Activated CD8-positive, alpha-beta memory T cell treated with anti-CD3 and anti-CD28 coated beads, Interleukin-2, amount 10 ng/mL, durations not matched to agents 7 days and 5 days (primary cell): ENCODE data around the gene PTRH1. TPM values are rescaled to one million over a fixed set of nuclear protein-coding genes. Genes with fewer than 3 reads are reported as not detected.

ENCODE experiments used
- ATAC-seq: fragments of 150-1000 bp; cut with Tn5 transposase; one replicate; pipeline ENCODE4 v1.10.0; 2021; ENCODE audit warnings: moderate library complexity
- CTCF ChIA-PET: fragments of 350-600 bp; sonication (Branson Sonifier 250); formaldehyde crosslinking; loops from one replicate; lab custom pipeline; 2021; ENCODE audit warnings: antibody characterized with exemption; lab: Charles Lee
- DNase-seq: peaks from one replicate; pipeline ENCODE4 v3.0.0-alpha.2; 2020
- H3K27ac Mint-ChIP-seq: one replicate; pipeline ENCODE4 v1.8.0; 2021; ENCODE audit warnings: mild to moderate bottlenecking, mixed read lengths
- H3K27me3 Mint-ChIP-seq: one replicate; pipeline ENCODE4 v1.8.0; 2021; ENCODE audit warnings: mixed read lengths
- H3K36me3 Mint-ChIP-seq: one replicate; pipeline ENCODE4 v1.8.0; 2021; ENCODE audit warnings: mild to moderate bottlenecking, mixed read lengths
- H3K4me1 Mint-ChIP-seq: one replicate; pipeline ENCODE4 v1.8.0; 2021; ENCODE audit warnings: mixed read lengths
- H3K4me3 Mint-ChIP-seq: one replicate; pipeline ENCODE4 v1.8.0; 2021; ENCODE audit warnings: mild to moderate bottlenecking, moderate library complexity, mixed read lengths
- H3K9me3 Mint-ChIP-seq: one replicate; pipeline ENCODE4 v1.8.0; 2022; ENCODE audit warnings: low read depth, mixed read lengths
- total RNA-seq, 2 experiments: library from RNA; stranded (reverse); gene quantifications; one replicate each; pipeline ENCODE4 v1.2.3, GENCODE V29; 2021

The PTRH1 gene
- total RNA-seq, 2 experiments from 2014 or later, result 12.5 to 14.4 TPM

DNA sequence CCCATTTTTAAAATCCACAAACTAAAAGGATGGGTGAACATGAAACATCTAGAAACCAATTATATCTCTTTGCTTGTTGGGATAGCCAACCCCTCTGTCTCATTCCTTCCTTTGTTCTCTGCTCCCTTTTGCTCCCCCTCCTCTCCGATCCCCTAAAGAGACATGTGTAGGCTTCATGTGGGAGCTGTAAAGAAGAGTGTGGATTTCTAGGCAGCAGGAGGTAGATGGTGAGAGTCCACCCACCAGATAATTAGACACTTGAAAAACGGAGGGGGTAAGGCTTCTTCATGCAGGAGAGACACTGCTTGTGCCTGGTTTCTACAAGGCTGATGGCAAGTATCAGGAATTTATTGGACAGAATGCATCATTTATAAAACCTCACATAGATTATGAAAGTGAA, 36.0 kb downstream of the PTRH1 start:
- Mint-ChIP-seq H3K9me3 (no peaks in the 10 kb centered on the region), H3K27me3 (no peaks in the 10 kb centered on the region), H3K36me3 (no peaks in the 10 kb centered on the region), H3K27ac (no peak overlapping the region), H3K4me1 (no peaks in the 10 kb centered on the region), H3K4me3 (no peak overlapping the region)
- ATAC-seq (no peak), DNase-seq (no peak)
- CTCF ChIA-PET, result interaction anchor here (1.6 kb wide), 1 partner anchor 26 kb away, joined by 3 read pairs; no protein-coding TSS in a partner anchor

DNA sequence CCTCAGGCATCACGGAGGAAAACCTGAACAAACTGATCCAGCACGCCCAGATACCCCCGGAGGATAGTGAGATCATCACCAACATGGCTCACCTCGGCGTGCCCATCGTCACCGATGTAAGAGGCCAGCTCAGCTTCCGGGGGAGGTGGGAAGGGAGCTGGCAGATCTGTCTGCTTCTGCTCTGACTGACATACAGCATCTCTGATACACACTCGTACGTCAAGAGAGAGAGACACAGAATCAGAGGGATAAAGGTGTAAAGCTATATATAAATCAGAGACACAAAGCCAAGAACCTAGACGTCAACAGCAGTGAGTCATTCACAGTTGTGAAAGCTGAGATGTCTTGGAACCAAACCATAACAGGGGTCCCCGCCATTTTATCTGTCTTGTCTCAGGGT, 38.8 kb downstream of the PTRH1 start:
- no peak for DNase-seq
- no peak overlapping the region for H3K27ac Mint-ChIP-seq
- no peaks in the 10 kb centered on the region for H3K4me1 Mint-ChIP-seq
- H3K9me3 Mint-ChIP-seq, result no peaks in the 10 kb centered on the region
- H3K27me3 Mint-ChIP-seq, result no peaks in the 10 kb centered on the region
- CTCF ChIA-PET, result interaction anchor here (0.8 to 1.5 kb wide), 2 partner anchors 151 to 245 kb away, joined by 3 read pairs; no protein-coding TSS in a partner anchor
- no peaks in the 10 kb centered on the region for H3K36me3 Mint-ChIP-seq
- no peak overlapping the region for H3K4me3 Mint-ChIP-seq
- no peak for ATAC-seq

DNA sequence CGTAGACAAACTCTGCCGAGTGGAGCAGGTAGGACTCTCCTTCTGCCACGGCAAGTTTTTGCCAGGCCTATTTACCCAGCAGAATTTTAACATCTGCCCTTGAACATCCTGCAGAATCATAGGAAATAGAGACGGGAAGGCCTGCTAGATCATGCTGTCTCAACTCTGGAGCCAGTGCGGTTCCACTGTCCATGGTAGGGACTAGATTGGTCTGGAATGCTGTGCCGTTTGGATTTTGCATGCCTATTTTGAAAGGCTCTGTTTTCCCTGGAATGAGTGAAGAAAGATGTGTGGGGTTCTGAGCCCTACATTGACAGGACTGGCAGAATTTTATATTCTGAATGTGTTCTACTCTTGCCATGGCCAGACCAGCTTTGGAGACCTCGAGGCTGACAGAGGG, 42.2 kb downstream of the PTRH1 start:
- H3K9me3 Mint-ChIP-seq, result no peaks in the 10 kb centered on the region
- no peak overlapping the region for H3K27ac Mint-ChIP-seq
- no peak overlapping the region for H3K4me3 Mint-ChIP-seq
- CTCF ChIA-PET, result no interaction called here
- no peaks in the 10 kb centered on the region for H3K36me3 Mint-ChIP-seq
- no peaks in the 10 kb centered on the region for H3K4me1 Mint-ChIP-seq
- ATAC-seq (no peak), DNase-seq (no peak)
- no peaks in the 10 kb centered on the region for H3K27me3 Mint-ChIP-seq

DNA sequence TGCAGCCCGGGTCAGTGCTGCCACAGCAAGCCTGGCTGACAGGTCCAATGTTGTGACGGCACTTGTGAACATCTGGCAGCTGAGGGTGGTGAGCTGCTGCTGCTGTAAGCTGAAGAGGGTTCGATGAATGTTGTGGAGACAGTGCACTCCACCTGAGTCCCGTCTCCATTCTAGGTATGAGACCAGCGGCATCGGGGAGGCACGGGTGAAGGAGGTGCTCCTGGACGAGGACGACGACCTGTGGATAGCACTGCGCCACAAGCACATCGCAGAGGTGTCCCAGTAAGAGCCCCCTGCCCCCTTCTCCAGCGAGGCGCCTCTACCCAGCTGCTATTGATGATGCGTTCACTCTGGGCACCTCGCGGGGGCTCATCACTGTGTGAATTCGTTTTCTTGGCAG, 47.6 kb downstream of the PTRH1 start:
- CTCF ChIA-PET, result no interaction called here
- Mint-ChIP-seq H3K27ac (no peak overlapping the region), H3K4me3 (no peak overlapping the region), H3K4me1 (no peaks in the 10 kb centered on the region), H3K9me3 (no peaks in the 10 kb centered on the region), H3K36me3 (no peaks in the 10 kb centered on the region), H3K27me3 (no peaks in the 10 kb centered on the region)
- DNase-seq (no peak), ATAC-seq (no peak)

DNA sequence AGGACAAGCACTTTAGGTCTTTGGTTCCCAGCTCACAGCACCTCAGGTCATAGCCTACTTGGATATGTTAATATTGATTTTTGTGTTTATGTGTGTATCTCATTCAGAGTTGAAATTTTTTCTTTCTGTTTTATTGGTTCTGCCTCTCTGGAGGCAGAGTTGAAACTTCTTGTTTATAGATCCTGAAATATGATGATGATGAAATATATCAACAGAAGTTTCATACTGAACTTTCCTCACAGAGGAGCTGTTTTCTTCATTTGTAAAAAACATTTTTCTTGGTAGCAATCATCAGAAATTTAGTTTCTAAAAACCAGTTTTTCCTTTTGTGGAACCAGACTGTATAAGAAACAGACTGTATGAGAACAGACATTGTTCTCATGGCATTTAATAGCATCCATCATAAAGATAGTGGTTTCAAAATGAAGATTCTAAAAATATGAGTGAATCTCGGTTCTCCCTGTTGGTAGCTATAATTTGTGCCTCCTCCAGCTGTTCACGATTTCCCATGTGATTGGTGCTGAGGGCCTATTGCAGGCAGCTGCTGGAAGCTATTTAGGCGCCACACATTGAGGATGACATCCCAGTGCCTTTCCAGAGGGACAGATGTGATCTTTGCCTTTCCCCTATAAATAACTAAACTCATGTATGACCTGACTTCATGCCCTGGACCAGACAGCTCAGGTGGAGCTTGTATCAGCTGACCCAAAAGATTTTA, 48.2 kb downstream of the PTRH1 start:
- CTCF ChIA-PET, result interaction anchor here (1.0 kb wide), 1 partner anchor 254 kb away, joined by 3 read pairs; no protein-coding TSS in a partner anchor
- Mint-ChIP-seq H3K36me3 (peaks cover 2% of the 10 kb centered on the region), H3K27ac (no peak overlapping the region), H3K4me1 (no peaks in the 10 kb centered on the region), H3K4me3 (no peak overlapping the region), H3K9me3 (no peaks in the 10 kb centered on the region), H3K27me3 (no peaks in the 10 kb centered on the region)
- DNase-seq (no peak), ATAC-seq (no peak)

DNA sequence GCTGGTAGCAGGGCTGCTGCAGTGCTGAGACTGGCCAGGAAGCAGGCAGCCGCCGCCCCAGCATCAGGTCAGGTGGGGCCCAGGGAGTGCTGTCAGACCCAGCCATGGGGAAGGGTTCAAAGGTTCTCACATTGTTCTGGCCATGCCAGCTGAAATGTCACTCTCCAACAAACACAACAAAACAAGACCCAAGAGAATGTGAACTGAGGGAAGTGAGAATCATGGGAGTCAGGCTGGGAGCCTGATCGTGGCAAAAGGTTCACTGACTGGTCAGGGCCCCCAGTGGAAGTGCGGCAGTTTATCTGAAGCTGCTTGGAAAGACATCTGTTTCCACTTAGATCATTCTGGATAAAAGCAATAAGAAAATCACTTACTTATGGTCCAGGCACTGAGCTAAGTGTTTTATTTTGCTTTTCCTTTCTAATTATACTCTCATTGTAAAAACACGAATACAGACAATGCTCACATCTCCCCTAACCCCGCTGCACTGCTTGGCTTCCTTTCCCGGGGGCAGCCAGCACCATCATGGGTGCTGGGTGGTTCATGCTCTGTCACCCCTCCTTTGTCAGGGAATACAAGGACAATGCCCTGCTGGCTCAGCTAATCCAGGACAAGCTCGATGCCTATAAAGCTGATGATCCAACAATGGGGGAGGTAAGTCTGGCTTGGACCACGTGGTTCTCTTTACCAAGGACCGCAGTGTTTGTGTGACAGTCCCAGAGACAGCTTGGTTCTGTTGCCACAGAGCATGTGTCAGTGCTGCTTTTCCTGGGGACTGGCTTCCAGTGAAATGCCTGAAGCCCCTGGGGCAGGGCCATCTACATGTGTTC, 50.6 kb downstream of the PTRH1 start:
- Mint-ChIP-seq H3K9me3 (no peaks in the 10 kb centered on the region), H3K27me3 (no peaks in the 10 kb centered on the region), H3K27ac (no peak overlapping the region), H3K4me3 (no peak overlapping the region), H3K36me3 (peaks cover 2% of the 10 kb centered on the region), H3K4me1 (no peaks in the 10 kb centered on the region)
- DNase-seq (no peak), ATAC-seq (no peak)
- CTCF ChIA-PET, result interaction anchor here (0.6 to 1.5 kb wide), 4 partner anchors 17 to 70 kb away, joined by 3 read pairs; no protein-coding TSS in a partner anchor

DNA sequence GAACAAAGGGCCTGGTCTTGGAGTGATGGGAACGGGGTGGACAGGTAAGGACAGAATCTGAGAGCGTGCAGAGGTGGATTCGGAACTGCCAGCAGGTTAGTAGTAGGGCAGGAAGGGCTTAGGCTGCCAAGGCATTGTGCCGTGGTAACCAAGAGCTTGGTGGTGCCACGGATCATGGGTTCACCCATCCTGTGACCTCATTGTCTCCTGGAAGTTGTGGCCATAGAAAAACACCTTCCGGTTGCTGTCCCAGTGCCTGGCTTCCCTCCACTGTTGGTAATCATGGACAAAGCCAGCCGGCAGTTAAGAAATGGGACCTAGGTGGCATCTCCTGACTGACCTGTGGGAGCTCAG, 51.2 kb downstream of the PTRH1 start:
- ATAC-seq (no peak), DNase-seq (no peak)
- no peaks in the 10 kb centered on the region for H3K4me1 Mint-ChIP-seq
- CTCF ChIA-PET, result interaction anchor here (0.6 to 1.5 kb wide), 3 partner anchors 28 to 70 kb away, joined by 3 read pairs; no protein-coding TSS in a partner anchor
- H3K27ac Mint-ChIP-seq, result no peak overlapping the region
- H3K36me3 Mint-ChIP-seq, result peaks cover 2% of the 10 kb centered on the region
- no peaks in the 10 kb centered on the region for H3K9me3 Mint-ChIP-seq
- H3K4me3 Mint-ChIP-seq, result no peak overlapping the region
- no peaks in the 10 kb centered on the region for H3K27me3 Mint-ChIP-seq

Other genes with a start within 250 kb of the PTRH1 start
- 10 to 100 TPM; 22.8 to 26.0 TPM for gene STXBP1, start 103.4 kb downstream of the PTRH1 start, total RNA-seq
- gene CFAP157, start 8.7 kb downstream of the PTRH1 start, total RNA-seq, result not detected
- gene TTC16, start 416 bp upstream of the PTRH1 start, total RNA-seq, result 1 to 10 TPM; 1.2 to 5.2 TPM
- 10 to 100 TPM; 24.1 to 26.8 TPM for gene TOR2A, start 19.6 kb upstream of the PTRH1 start, total RNA-seq
- gene SH2D3C, start 63.0 kb upstream of the PTRH1 start, total RNA-seq, result 10 to 100 TPM; 75.2 to 87.8 TPM
- gene CDK9, start 70.4 kb upstream of the PTRH1 start, total RNA-seq, result 100 to 1,000 TPM; 120 to 128 TPM
- gene FPGS, start 87.2 kb upstream of the PTRH1 start, total RNA-seq, result 100 to 1,000 TPM; 109 to 117 TPM
- gene ENG, start 139.0 kb upstream of the PTRH1 start, total RNA-seq, result 10 to 100 TPM; 18.4 to 21.3 TPM
- gene AK1, start 162.0 kb upstream of the PTRH1 start, total RNA-seq, result 10 to 100 TPM; 33.6 to 34.3 TPM
- 10 to 100 TPM; 75.7 to 93.5 TPM for gene ST6GALNAC6, start 183.9 kb upstream of the PTRH1 start, total RNA-seq
- 10 to 100 TPM; 64.7 to 71.4 TPM for gene ST6GALNAC4, start 201.4 kb upstream of the PTRH1 start, total RNA-seq
- 1 to 10 TPM; 1.8 to 2.6 TPM for gene PIP5KL1, start 215.1 kb upstream of the PTRH1 start, total RNA-seq
- gene DPM2, start 222.2 kb upstream of the PTRH1 start, total RNA-seq, result 10 to 100 TPM; 51.4 to 53.5 TPM